ENCODE measurements around the gene DPT. TPM values are rescaled to one million over a fixed set of nuclear protein-coding genes. Genes with fewer than 3 reads are reported as not detected.
"Not testable (repeated sequence)": the region's sequence is repeated elsewhere in the genome, so short reads cannot be mapped to it uniquely, and the experiment has no call there.

The DPT gene
- total RNA-seq, 1 experiment from 2014 or later, result not detected

DNA sequence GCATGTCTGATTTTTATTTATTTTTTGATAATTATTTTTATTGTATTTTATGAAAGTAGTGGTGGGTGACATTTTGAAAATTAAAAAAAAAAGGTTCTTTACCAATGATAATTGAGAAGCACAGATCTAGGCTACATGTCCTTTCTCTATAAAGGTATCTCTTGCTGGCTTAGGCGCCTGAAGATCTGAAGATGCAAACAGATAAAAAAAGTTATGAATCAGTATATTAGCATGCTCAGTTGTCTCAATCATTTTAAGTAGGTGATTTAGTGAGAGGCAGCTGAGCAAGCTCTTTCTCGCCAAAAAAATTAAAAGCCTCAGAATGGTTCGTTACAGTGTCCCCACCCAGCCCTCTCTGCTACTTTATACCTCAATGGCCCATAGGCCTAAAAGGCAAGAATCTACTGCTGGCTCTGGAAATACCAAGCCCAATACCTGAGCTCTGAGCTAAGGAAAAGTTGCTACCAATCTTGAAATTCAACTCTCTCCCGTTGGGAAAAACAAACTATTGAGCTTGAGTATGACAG, 42.2 kb upstream of the DPT start:
- no peak overlapping the region for H2AFZ ChIP-seq (ENCODE audit: low read depth, low read length, poor library complexity, severe bottlenecking)
- no peaks in the 10 kb centered on the region for H3K9me3 ChIP-seq (ENCODE audit: control insufficient read depth in 1 of 2, insufficient read depth in 1 of 2, low read depth in 1 of 2, low read length in 2 of 2)
- TF ChIP-seq JUND (IDR thresholded peaks at IDR 0.05), result no peak
- TF ChIP-seq, protein P1, sequence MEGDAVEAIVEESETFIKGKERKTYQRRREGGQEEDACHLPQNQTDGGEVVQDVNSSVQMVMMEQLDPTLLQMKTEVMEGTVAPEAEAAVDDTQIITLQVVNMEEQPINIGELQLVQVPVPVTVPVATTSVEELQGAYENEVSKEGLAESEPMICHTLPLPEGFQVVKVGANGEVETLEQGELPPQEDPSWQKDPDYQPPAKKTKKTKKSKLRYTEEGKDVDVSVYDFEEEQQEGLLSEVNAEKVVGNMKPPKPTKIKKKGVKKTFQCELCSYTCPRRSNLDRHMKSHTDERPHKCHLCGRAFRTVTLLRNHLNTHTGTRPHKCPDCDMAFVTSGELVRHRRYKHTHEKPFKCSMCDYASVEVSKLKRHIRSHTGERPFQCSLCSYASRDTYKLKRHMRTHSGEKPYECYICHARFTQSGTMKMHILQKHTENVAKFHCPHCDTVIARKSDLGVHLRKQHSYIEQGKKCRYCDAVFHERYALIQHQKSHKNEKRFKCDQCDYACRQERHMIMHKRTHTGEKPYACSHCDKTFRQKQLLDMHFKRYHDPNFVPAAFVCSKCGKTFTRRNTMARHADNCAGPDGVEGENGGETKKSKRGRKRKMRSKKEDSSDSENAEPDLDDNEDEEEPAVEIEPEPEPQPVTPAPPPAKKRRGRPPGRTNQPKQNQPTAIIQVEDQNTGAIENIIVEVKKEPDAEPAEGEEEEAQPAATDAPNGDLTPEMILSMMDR (IDR thresholded peaks at IDR 0.05 in 2 of 3, conservative IDR thresholded peaks at IDR 0.05 in 1 of 3; ENCODE audit: borderline replicate concordance in 1 of 3, insufficient read depth in 1 of 3, low read depth in 2 of 3, low read length in 2 of 3), result no peak
- TF ChIP-seq POLR2AphosphoS5 (IDR thresholded peaks at IDR 0.05; ENCODE audit: low read depth, low read length), result no peak
- no peak for TF ChIP-seq POLR2A (IDR thresholded peaks at IDR 0.05; ENCODE audit: borderline replicate concordance, extremely low read depth, insufficient read depth, insufficient read length)
- H4K20me1 ChIP-seq (ENCODE audit: insufficient read depth), result no peaks in the 10 kb centered on the region
- ATAC-seq (no peak), DNase-seq (ENCODE audit: low read depth, low spot score) (no peak)
- H3K79me2 ChIP-seq (ENCODE audit: insufficient read depth, low read length), result no peaks in the 10 kb centered on the region
- POLR2A ChIA-PET, result no interaction called here
- no peak overlapping the region for H3K9ac ChIP-seq (ENCODE audit: low read length)
- no peaks in the 10 kb centered on the region for H3K4me1 ChIP-seq (ENCODE audit: control insufficient read depth in 1 of 2, insufficient read depth in 2 of 2, low read length in 2 of 2)
- RAD21 ChIA-PET (ENCODE audit: low non-redundant PET in 1 of 2, low total read pairs in 2 of 2, uncharacterized antibody in 2 of 2, unreplicated experiment in 2 of 2), result no interaction called here
- no peaks in the 10 kb centered on the region for H3K36me3 ChIP-seq (ENCODE audit: control insufficient read depth in 1 of 2, insufficient read depth in 2 of 2, low read length in 2 of 2)
- BruUV-seq (replicated peaks), result no TSS peak
- intact Hi-C loops (cut with micrococcal nuclease), result no loop called here
- H3K9me2 ChIP-seq (ENCODE audit: insufficient read depth), result no peaks in the 10 kb centered on the region
- H3K27me3 ChIP-seq (ENCODE audit: insufficient read depth, low read length), result no peaks in the 10 kb centered on the region
- H3K4me3 ChIP-seq (replicated peaks in 1 of 2; ENCODE audit: low read depth in 1 of 2, low read length in 2 of 2), result no peak overlapping the region
- H3K4me2 ChIP-seq (ENCODE audit: low read length), result no peak overlapping the region
- CTCF ChIA-PET, result no interaction called here
- no peak overlapping the region for H3K27ac ChIP-seq (ENCODE audit: low read depth, low read length)

DNA sequence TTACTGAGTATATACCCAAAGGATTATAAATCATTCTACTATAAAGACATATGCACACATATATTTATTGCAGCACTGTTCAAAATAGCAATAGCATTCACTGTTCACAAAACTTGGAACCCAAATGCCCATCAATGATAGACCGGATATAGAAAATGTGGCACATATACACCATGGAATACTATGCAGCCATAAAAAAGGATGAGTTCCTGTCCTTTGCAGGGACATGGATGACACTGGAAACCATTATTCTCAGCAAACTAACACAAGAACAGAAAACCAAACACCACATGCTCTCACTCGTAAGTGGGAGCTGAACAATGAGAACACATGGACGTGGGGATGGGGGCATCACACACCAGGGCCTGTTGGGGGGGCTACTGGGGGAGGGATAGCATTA, 40.9 kb upstream of the DPT start:
- H3K27me3 ChIP-seq (ENCODE audit: insufficient read depth, low read length); CTCF ChIA-PET; H4K20me1 ChIP-seq (ENCODE audit: insufficient read depth); H3K27ac ChIP-seq (ENCODE audit: low read depth, low read length); BruUV-seq (replicated peaks); H3K79me2 ChIP-seq (ENCODE audit: insufficient read depth, low read length); H3K36me3 ChIP-seq (ENCODE audit: control insufficient read depth in 1 of 2, insufficient read depth in 2 of 2, low read length in 2 of 2); RAD21 ChIA-PET (ENCODE audit: low non-redundant PET in 1 of 2, low total read pairs in 2 of 2, uncharacterized antibody in 2 of 2, unreplicated experiment in 2 of 2); DNase-seq (ENCODE audit: low read depth, low spot score); H3K9me2 ChIP-seq (ENCODE audit: insufficient read depth); H3K4me3 ChIP-seq (replicated peaks in 1 of 2; ENCODE audit: low read depth in 1 of 2, low read length in 2 of 2); intact Hi-C loops (cut with micrococcal nuclease); ATAC-seq; H3K4me1 ChIP-seq (ENCODE audit: control insufficient read depth in 1 of 2, insufficient read depth in 2 of 2, low read length in 2 of 2); H2AFZ ChIP-seq (ENCODE audit: low read depth, low read length, poor library complexity, severe bottlenecking); POLR2A ChIA-PET; H3K4me2 ChIP-seq (ENCODE audit: low read length); H3K9ac ChIP-seq (ENCODE audit: low read length); H3K9me3 ChIP-seq (ENCODE audit: control insufficient read depth in 1 of 2, insufficient read depth in 1 of 2, low read depth in 1 of 2, low read length in 2 of 2): not testable (repeated sequence)

Data from HCT116 (cell line).